Tibial nerve (tissue), 3 donors: Measurements from ENCODE around the gene GNAQ.

ENCODE experiments used
- POLR2A ChIP-seq, 2 donors: fragments of 450-650 bp; IDR thresholded peaks; one replicate each; pipeline ENCODE4 v1.6.1; 2017; ENCODE audit warnings: antibody characterized with exemption in 2 of 2, mild to moderate bottlenecking in 2 of 2, moderate library complexity in 2 of 2
- TF ChIP-seq, protein P1 (sequence below), 5 experiments: fragments of 200-600 bp in 3 of 5; fragments of 450-650 bp in 2 of 5; sonication (generic) in 3 of 5; IDR thresholded peaks; one replicate each; pipeline ENCODE4 v1.5.1; 2016 to 2019; ENCODE audit warnings: antibody characterized with exemption in 5 of 5, mild to moderate bottlenecking in 3 of 5, moderate library complexity in 2 of 5

DNA sequence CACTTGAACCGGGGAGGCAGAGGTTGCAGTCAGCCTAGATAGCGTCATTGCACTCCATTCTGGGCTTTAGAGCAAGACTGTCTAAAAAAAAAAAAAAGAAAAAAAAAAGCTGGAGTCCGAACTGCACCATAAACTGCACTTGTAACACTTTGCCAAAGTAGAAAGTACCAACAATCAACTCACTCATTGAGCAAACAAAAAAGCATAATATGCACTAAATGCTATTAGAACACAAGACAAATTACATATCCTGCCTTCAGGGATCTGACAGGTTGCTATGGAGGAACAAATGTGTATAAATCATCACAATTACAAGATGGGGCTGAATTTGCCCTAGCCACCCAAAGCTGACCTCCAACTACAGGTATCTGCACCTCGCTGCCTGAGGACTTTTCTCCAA, 27.9 kb downstream of the GNAQ start:
- TF ChIP-seq POLR2A (IDR thresholded peaks at IDR 0.05), result no peak
- TF ChIP-seq, protein P1, sequence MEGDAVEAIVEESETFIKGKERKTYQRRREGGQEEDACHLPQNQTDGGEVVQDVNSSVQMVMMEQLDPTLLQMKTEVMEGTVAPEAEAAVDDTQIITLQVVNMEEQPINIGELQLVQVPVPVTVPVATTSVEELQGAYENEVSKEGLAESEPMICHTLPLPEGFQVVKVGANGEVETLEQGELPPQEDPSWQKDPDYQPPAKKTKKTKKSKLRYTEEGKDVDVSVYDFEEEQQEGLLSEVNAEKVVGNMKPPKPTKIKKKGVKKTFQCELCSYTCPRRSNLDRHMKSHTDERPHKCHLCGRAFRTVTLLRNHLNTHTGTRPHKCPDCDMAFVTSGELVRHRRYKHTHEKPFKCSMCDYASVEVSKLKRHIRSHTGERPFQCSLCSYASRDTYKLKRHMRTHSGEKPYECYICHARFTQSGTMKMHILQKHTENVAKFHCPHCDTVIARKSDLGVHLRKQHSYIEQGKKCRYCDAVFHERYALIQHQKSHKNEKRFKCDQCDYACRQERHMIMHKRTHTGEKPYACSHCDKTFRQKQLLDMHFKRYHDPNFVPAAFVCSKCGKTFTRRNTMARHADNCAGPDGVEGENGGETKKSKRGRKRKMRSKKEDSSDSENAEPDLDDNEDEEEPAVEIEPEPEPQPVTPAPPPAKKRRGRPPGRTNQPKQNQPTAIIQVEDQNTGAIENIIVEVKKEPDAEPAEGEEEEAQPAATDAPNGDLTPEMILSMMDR (IDR thresholded peaks at IDR 0.05), result no peak
